ENCODE measurements around the gene CCDC80.
"Not testable (repeated sequence)": the region's sequence is repeated elsewhere in the genome, so short reads cannot be mapped to it uniquely, and the experiment has no call there.

CCDC80 gene

GRCh38 chr3:112640930-112641801, at the start of gene CCDC80:
CCDC80 (minus strand) TSS chr3:112641143; CDS start chr3:112639905, 1,238 bp downstream.
- DNase-seq (ENCODE audit: low read depth in 2 of 2, low spot score in 1 of 2): no peak

- no peak for DNase-seq (ENCODE audit: low read depth in 2 of 2, low spot score in 1 of 2)
Measured at GRCh38 chr3:112689989-112690388, 49.0 kb upstream of the CCDC80 start.

GRCh38 chr3:112689385-112689784, 48.4 kb upstream of the CCDC80 start:
- no peak for DNase-seq (ENCODE audit: low read depth in 2 of 2, low spot score in 1 of 2)

- DNase-seq (ENCODE audit: low read depth in 2 of 2, low spot score in 1 of 2): no peak
Measured at GRCh38 chr3:112688819-112689218, 47.9 kb upstream of the CCDC80 start.

- DNase-seq (ENCODE audit: low read depth in 2 of 2, low spot score in 1 of 2): no peak
Measured at GRCh38 chr3:112688085-112688769, 47.3 kb upstream of the CCDC80 start.

- no peak for DNase-seq (ENCODE audit: low read depth in 2 of 2, low spot score in 1 of 2)
Measured at GRCh38 chr3:112687616-112688015, 46.7 kb upstream of the CCDC80 start.

GRCh38 chr3:112687211-112687610, 46.3 kb upstream of the CCDC80 start:
- no peak for DNase-seq (ENCODE audit: low read depth in 2 of 2, low spot score in 1 of 2)

GRCh38 chr3:112685956-112686799, 45.2 kb upstream of the CCDC80 start:
- DNase-seq (ENCODE audit: low read depth in 2 of 2, low spot score in 1 of 2): no peak

- DNase-seq (ENCODE audit: low read depth in 2 of 2, low spot score in 1 of 2): no peak
Measured at GRCh38 chr3:112685420-112685819, 44.5 kb upstream of the CCDC80 start.

- DNase-seq (ENCODE audit: low read depth in 2 of 2, low spot score in 1 of 2): no peak
Measured at GRCh38 chr3:112682361-112682760, 41.4 kb upstream of the CCDC80 start.

- DNase-seq (ENCODE audit: low read depth in 2 of 2, low spot score in 1 of 2): no peak
Measured at GRCh38 chr3:112681822-112682325, 40.9 kb upstream of the CCDC80 start.

- DNase-seq (ENCODE audit: low read depth in 2 of 2, low spot score in 1 of 2): peak; percentile 60 to 72
Measured at GRCh38 chr3:112676659-112677234, 35.8 kb upstream of the CCDC80 start.

GRCh38 chr3:112675943-112676535, 35.1 kb upstream of the CCDC80 start:
- DNase-seq (ENCODE audit: low read depth in 2 of 2, low spot score in 1 of 2): no peak

GRCh38 chr3:112675349-112675748, 34.4 kb upstream of the CCDC80 start:
- DNase-seq (ENCODE audit: low read depth in 2 of 2, low spot score in 1 of 2): no peak

- no peak for DNase-seq (ENCODE audit: low read depth in 2 of 2, low spot score in 1 of 2)
Measured at GRCh38 chr3:112672716-112673541, 32.0 kb upstream of the CCDC80 start.

- DNase-seq (ENCODE audit: low read depth in 2 of 2, low spot score in 1 of 2): no peak
Measured at GRCh38 chr3:112671930-112672715, 31.2 kb upstream of the CCDC80 start.

- no peak for DNase-seq (ENCODE audit: low read depth in 2 of 2, low spot score in 1 of 2)
Measured at GRCh38 chr3:112670824-112671223, 29.9 kb upstream of the CCDC80 start.

- DNase-seq (ENCODE audit: low read depth in 2 of 2, low spot score in 1 of 2): no peak
Measured at GRCh38 chr3:112667599-112667998, 26.7 kb upstream of the CCDC80 start.

- not testable (repeated sequence) for DNase-seq (ENCODE audit: low read depth in 2 of 2, low spot score in 1 of 2)
Measured at GRCh38 chr3:112665009-112665408, 24.1 kb upstream of the CCDC80 start.
